RCC 7860 (cell line): ENCODE data around the gene TEAD3.

Experiments used
- DNase-seq: peaks from one replicate; pipeline ENCODE4 v3.0.0-alpha.2; 2015; ENCODE audit warnings: low spot score
- FAIRE-seq: peaks from 2 replicates; lab custom pipeline; 2012; peaks lifted over from hg19 to GRCh38; lab: Jason Lieb, UNC

The TEAD3 gene

GRCh38 chr6:35492974-35493284 is 4.0 kb downstream of the TEAD3 start:
- no peak for FAIRE-seq
- no peak for DNase-seq

GRCh38 chr6:35492258-35492973 is 4.5 kb downstream of the TEAD3 start:
- FAIRE-seq = no peak
- no peak for DNase-seq

- FAIRE-seq (no peak), DNase-seq (no peak)
Measured at GRCh38 chr6:35491558-35492257, 5.2 kb downstream of the TEAD3 start.

- DNase-seq (no peak), FAIRE-seq (no peak)
Measured at GRCh38 chr6:35490821-35491557, 5.9 kb downstream of the TEAD3 start.

- FAIRE-seq = no peak
- no peak for DNase-seq
Measured at GRCh38 chr6:35489995-35490791, 6.7 kb downstream of the TEAD3 start.

- FAIRE-seq (no peak), DNase-seq (no peak)
Measured at GRCh38 chr6:35489066-35489465, 7.8 kb downstream of the TEAD3 start.

- DNase-seq = no peak
- no peak for FAIRE-seq
Measured at GRCh38 chr6:35488517-35488862, 8.4 kb downstream of the TEAD3 start.

GRCh38 chr6:35487658-35488516 is 9.0 kb downstream of the TEAD3 start:
- FAIRE-seq (no peak), DNase-seq (no peak)

GRCh38 chr6:35486005-35486925 is 10.6 kb downstream of the TEAD3 start:
- DNase-seq (no peak), FAIRE-seq (no peak)

- FAIRE-seq (no peak), DNase-seq (no peak)
Measured at GRCh38 chr6:35485402-35485877, 11.4 kb downstream of the TEAD3 start.

GRCh38 chr6:35484921-35485392 is 11.9 kb downstream of the TEAD3 start:
- DNase-seq = peak; percentile 9
- no peak for FAIRE-seq

GRCh38 chr6:35483893-35484645 is 12.8 kb downstream of the TEAD3 start:
- no peak for DNase-seq
- no peak for FAIRE-seq

GRCh38 chr6:35483490-35483889 is 13.4 kb downstream of the TEAD3 start:
- FAIRE-seq = no peak

GRCh38 chr6:35483062-35483461 is 13.8 kb downstream of the TEAD3 start:
- DNase-seq (no peak), FAIRE-seq (no peak)

More at GRCh38 chr6:35483490-35483889, 13.4 kb downstream of the TEAD3 start:
- DNase-seq = no peak

GRCh38 chr6:35481226-35481625 is 15.7 kb downstream of the TEAD3 start:
- FAIRE-seq (no peak), DNase-seq (no peak)

- no peak for DNase-seq
Measured at GRCh38 chr6:35480176-35480575, 16.7 kb downstream of the TEAD3 start.

GRCh38 chr6:35478259-35478658 is 18.6 kb downstream of the TEAD3 start:
- FAIRE-seq (no peak), DNase-seq (no peak)

More at GRCh38 chr6:35480176-35480575, 16.7 kb downstream of the TEAD3 start:
- no peak for FAIRE-seq

- FAIRE-seq (no peak), DNase-seq (no peak)
Measured at GRCh38 chr6:35477551-35478179, 19.2 kb downstream of the TEAD3 start.
